Activated B cell treated with CpG ODN at 0.5 μM for 24 hours (primary cell): ENCODE measurements around the gene KCNJ15. TPM values are rescaled to one million over a fixed set of nuclear protein-coding genes. Genes with fewer than 3 reads are reported as not detected.

Experiments used
- ATAC-seq: fragments of 200-7000 bp; cut with Tn5 transposase; one replicate; pipeline ENCODE4 v1.10.0; 2021; ENCODE audit warnings: low read depth, mild to moderate bottlenecking, moderate library complexity
- CTCF ChIA-PET: fragments of 350-600 bp; sonication (Branson Sonifier 250); formaldehyde crosslinking; loops from one replicate; lab custom pipeline; 2021; ENCODE audit warnings: antibody characterized with exemption; lab: Charles Lee
- POLR2A ChIA-PET: fragments of 350-600 bp; sonication (Branson Sonifier 250); formaldehyde crosslinking; loops from one replicate; lab custom pipeline; 2021; ENCODE audit warnings: antibody characterized with exemption; lab: Charles Lee
- DNase-seq: peaks from one replicate; pipeline ENCODE4 v3.0.0; 2022
- H3K27ac Mint-ChIP-seq: one replicate; pipeline ENCODE4 v1.8.0; 2020; ENCODE audit warnings: mixed read lengths
- H3K27me3 Mint-ChIP-seq: one replicate; pipeline ENCODE4 v1.8.0; 2021; ENCODE audit warnings: mixed read lengths
- H3K36me3 Mint-ChIP-seq: one replicate; pipeline ENCODE4 v1.8.0; 2021; ENCODE audit warnings: low read depth, mixed read lengths
- H3K4me1 Mint-ChIP-seq: one replicate; pipeline ENCODE4 v1.8.0; 2021; ENCODE audit warnings: mixed read lengths
- H3K4me3 Mint-ChIP-seq: one replicate; pipeline ENCODE4 v1.8.0; 2020; ENCODE audit warnings: mild to moderate bottlenecking, mixed read lengths
- H3K9me3 Mint-ChIP-seq: one replicate; pipeline ENCODE4 v1.8.0; 2020; ENCODE audit warnings: mixed read lengths
- CTCF ChIP-seq: fragments of 200-600 bp; IDR thresholded peaks from one replicate; pipeline ENCODE4 v1.8.0; 2022; ENCODE audit warnings: antibody characterized with exemption, mild to moderate bottlenecking
- intact Hi-C: fragments of 100-400 bp; cut with micrococcal nuclease; formaldehyde crosslinking; loops from one replicate; pipeline ENCODE4 v1.15.1; 2024
- total RNA-seq: library from RNA; stranded (reverse); gene quantifications from 2 replicates; pipeline ENCODE4 v1.2.3, GENCODE V29; 2022

The KCNJ15 gene
- not detected in 2 replicates for total RNA-seq

GRCh38 chr21:38256599-38257302 is at the start of gene KCNJ15:
Gene KCNJ15 (plus strand): TSS chr21:38256991. CDS start chr21:38299262, 42,271 bp downstream.
- intact Hi-C loops = no loop called here
- no peak for TF ChIP-seq CTCF
- Mint-ChIP-seq H3K4me1 (no peaks in the 10 kb centered on the region), H3K27ac (no peak within 1 kb of the TSS), H3K27me3 (no peaks in the 10 kb centered on the region), H3K9me3 (no peaks in the 10 kb centered on the region), H3K36me3 (no peaks in the 10 kb centered on the region), H3K4me3 (no peak within 1 kb of the TSS)
- ChIA-PET CTCF (no interaction called here), POLR2A (no interaction called here)
- ATAC-seq = no peak
- no peak for DNase-seq

DNA sequence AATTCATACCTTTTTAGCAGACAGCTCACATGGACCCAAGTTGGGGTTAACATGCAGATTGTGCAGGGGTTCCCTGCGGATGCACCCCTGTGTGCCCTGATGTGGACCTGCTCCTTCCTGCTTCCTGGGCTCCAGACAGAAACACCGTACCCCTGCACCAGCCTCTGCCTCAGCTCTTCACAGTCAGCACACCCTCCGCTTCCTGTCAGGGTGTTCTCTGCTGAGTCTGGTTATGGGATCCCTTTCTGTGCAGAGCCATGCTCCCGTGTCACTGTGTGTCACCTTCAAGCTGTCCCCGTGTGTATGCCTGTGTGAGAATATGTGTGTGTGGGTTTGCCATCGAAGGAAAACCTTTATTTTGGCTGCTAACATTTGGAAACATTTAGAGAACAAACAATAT is 48.7 kb upstream of the KCNJ15 start:
- ChIA-PET CTCF (no interaction called here), POLR2A (no interaction called here)
- Mint-ChIP-seq H3K27ac (no peak overlapping the region), H3K4me1 (no peaks in the 10 kb centered on the region), H3K4me3 (no peak overlapping the region), H3K36me3 (no peaks in the 10 kb centered on the region), H3K9me3 (peaks cover 2% of the 10 kb centered on the region), H3K27me3 (peaks cover 8% of the 10 kb centered on the region)
- DNase-seq = no peak
- no peak for ATAC-seq
- TF ChIP-seq CTCF = no peak
- intact Hi-C loops = no loop called here

DNA sequence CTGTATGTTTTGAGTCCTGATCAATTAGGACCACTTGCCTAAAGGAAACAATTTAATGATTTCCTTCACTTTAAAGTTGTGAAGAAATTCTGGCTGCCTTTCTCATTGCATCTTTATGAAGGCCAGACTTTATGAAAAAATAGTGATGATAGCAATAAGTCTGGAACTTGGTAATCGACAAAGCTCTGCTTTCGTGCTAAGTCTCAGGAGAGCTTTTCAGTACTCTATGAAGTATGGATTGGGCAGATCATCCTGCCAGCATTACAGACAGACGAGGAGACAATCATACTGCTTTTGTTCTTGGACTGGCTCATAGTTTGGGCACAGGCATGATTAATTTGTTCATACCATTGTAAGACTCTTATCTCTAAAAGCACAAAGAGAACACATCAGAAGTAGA is 45.5 kb upstream of the KCNJ15 start:
- CTCF ChIA-PET = no interaction called here
- Mint-ChIP-seq H3K4me3 (no peak overlapping the region), H3K36me3 (no peaks in the 10 kb centered on the region), H3K9me3 (no peaks in the 10 kb centered on the region), H3K27me3 (peaks cover 6% of the 10 kb centered on the region), H3K27ac (no peak overlapping the region), H3K4me1 (no peaks in the 10 kb centered on the region)
- no peak for TF ChIP-seq CTCF
- POLR2A ChIA-PET = no interaction called here
- intact Hi-C loops = loop anchor here (10.0 kb wide), 1 partner anchor 523 kb away; no protein-coding TSS in a partner anchor
- ATAC-seq (no peak), DNase-seq (no peak)

DNA sequence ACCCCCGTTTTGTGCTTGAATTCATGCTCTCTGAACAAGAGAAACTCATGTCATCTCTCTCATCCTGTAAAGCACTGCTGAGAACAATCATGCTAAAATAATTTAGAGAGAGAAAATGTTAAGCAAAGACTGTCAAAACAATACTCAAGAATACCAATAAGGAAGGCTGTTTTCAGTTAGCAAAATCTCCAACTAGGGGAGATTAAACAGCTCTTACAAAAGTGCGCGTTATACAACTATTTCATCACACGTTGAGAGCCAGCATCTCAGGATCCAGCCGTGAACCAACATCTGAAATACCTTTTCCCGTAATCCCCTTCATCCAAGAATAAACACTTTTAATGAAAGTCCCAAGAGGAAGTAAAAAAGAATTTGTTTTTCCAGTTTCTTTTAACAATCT is 44.1 kb upstream of the KCNJ15 start:
- no peak overlapping the region for H3K4me3 Mint-ChIP-seq
- no peak for DNase-seq
- intact Hi-C loops = loop anchor here (10.0 kb wide), 1 partner anchor 522 kb away; no protein-coding TSS in a partner anchor
- H3K36me3 Mint-ChIP-seq = no peaks in the 10 kb centered on the region
- POLR2A ChIA-PET = no interaction called here
- H3K27me3 Mint-ChIP-seq = peaks cover 6% of the 10 kb centered on the region
- H3K9me3 Mint-ChIP-seq = no peaks in the 10 kb centered on the region
- H3K4me1 Mint-ChIP-seq = no peaks in the 10 kb centered on the region
- CTCF ChIA-PET = no interaction called here
- TF ChIP-seq CTCF = no peak
- H3K27ac Mint-ChIP-seq = no peak overlapping the region
- ATAC-seq = no peak

- H3K4me3 Mint-ChIP-seq = no peak overlapping the region
- H3K27me3 Mint-ChIP-seq = peaks cover 4% of the 10 kb centered on the region
- DNase-seq (no peak), ATAC-seq (no peak)
- intact Hi-C loops = loop anchor here (1.0 to 10.0 kb wide), 2 partner anchors 137 to 516 kb away; no protein-coding TSS in a partner anchor
- H3K4me1 Mint-ChIP-seq = no peaks in the 10 kb centered on the region
- peaks cover 15% of the 10 kb centered on the region for H3K9me3 Mint-ChIP-seq
- ChIA-PET CTCF (interaction anchor here (0.7 to 1.6 kb wide), 6 partner anchors 9 to 919 kb away, joined by 3 to 4 read pairs (median 4); no protein-coding TSS in a partner anchor), POLR2A (no interaction called here)
- H3K27ac Mint-ChIP-seq = no peak overlapping the region
- H3K36me3 Mint-ChIP-seq = no peaks in the 10 kb centered on the region
- peak; percentile 59 for TF ChIP-seq CTCF
Observed at GRCh38 chr21:38219049-38219628, 37.7 kb upstream of the KCNJ15 start.
